HG02642 (cell line): Measurements from ENCODE around the gene NR1H4.
"Not testable (repeated sequence)": the region's sequence is repeated elsewhere in the genome, so short reads cannot be mapped to it uniquely, and the experiment has no call there.

ENCODE experiments used
- ATAC-seq: cut with Tn5 transposase; IDR thresholded peaks from one replicate; pipeline ENCODE4 v1.9.1; 2021; ENCODE audit warnings: mild to moderate bottlenecking; ENCODE audit not compliant: unreplicated experiment, poor library complexity

NR1H4 gene

DNA sequence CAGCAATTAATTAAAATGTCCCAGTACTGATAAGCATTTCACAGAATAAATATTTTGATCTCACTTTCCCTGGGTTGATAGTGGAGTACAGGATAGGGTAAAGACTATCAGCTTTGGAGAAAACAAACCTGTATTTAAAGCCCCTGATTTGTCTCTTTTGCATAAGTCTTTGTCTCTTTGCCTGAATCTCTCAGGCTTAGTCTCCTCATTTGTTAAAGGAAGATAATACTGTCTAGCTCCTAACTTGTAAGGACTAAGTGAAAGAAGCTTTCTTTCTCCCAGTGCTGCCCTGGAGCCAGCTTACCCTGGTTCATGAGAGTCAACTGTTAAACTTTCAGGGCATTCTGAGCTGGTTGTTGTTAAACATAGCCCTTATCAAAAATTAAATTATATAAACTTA, 5.5 kb upstream of the NR1H4 start:
- no peak for ATAC-seq

DNA sequence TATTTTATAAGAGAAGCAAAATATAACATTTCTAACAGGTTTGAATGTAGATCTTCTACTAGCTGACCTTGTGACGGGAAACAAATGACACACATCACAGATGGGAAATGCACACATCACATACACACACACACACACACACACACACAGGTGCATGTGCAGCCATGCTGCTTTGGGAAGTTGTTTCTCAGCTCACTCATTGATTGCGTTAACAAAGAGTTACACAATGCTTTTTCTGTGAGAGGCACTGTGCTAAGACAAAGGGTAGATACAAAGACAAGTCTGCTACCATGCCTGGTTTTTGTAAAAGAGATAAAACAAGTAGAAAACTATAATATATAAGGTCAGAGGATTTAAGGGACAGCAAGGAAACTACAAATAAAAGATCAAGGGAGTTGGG, 1.3 kb upstream of the NR1H4 start:
- no peak for ATAC-seq

- no peak for ATAC-seq
Observed at GRCh38 chr12:100473050-100473715, 483 bp upstream of the NR1H4 start.

DNA sequence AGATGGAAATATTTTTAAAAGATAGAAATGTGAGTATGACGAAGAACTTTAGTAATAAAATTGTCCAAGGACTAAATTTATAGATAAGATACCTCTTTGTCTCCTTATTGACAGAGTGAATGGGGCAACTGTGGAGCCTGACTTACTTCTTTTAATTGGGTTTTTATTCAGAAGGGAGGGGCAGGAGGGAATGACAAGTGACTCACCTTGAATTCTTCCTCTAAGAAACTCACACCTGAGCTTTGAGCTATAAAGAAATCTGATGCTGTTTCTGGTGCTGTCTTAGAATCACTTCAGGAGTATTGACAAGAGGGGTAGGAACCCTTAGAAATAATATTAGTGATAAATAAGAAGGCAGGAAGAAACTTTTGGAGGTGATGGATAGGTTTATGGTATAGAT, 951 bp downstream of the NR1H4 start:
- ATAC-seq = no peak

DNA sequence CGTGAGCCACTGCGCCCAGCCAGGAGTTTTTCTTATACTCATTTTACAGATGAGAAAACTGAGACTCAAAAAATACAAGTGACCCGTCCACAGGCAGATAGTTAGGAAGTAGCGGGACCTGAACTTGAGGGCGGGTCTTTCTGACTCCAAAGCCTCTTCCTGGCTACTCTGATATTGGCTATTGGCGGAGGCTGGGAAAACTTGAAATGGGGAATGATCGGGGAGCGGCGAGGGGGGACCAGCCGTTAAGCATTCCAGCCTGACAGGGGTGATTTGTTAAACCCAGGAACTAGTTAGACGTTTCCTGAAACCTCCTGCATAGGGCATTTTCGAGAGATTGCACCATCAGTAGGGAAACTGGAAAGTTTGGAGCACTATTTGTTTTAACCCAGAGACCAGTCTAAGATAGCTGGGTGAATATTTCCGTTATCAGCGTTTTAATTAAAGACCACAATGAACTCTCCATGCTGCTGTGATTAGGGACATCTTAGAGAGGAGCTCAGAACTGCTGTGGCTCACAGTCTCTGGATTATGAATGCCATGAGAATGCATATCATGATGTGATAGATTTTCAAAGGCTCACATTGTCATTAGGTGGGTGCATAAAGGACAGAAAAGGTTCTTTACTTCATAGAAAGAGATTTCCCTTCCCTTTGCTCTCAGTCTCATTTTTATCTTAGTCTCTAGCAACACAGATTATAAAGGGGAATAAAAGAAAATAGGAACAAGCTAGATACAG, 2.5 kb downstream of the NR1H4 start:
- ATAC-seq = no peak

DNA sequence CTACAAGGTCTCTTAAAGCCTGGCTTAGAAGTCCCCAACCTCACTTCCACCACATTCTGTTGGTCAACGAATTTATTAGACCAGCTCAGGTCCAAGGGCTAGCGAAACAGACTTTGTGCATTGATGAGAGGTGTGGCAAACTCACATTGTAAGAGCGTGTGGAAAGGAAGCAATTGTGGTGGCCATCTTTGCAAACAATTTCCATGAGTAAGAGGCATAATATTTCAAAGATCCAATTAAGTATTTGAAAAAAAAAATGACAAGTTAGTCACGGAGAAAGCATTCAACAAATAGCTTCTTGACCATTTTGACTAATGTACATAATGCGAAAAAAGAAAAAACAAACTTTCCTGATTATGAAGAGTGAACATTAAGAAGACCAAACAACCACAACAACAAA, 7.4 kb downstream of the NR1H4 start:
- no peak for ATAC-seq

DNA sequence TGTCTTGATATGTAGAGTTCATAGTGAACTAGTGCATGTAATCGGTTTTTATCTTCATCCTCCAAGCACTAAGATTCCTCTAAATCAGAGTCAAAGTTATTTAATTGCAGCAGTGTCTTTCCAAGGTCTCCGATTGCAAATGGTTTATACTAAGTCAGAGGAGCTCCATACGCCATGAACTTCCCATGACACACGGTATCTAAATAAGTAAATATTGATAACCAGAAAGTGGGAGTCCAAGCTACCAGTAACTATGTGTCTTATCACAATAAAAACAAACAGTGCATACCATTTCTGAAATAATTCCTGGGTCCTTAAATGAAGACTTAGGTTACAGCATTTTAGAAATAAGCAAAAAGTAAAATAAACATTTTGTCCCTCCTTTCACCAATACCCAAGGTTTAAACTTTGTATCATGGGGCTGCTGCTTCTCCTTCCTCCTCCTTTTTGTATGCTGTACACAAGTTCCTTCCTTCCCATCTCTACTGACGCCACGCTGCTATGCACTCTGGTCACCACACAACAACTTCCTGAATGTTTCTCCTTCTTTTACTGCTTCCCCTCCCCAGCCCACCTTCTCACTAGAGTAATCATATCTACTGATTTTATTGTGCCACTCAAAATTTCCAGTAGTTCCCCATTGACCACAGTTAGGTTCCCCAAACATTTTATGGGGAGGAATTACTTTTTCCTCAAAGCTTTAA, 10.7 kb downstream of the NR1H4 start:
- no peak for ATAC-seq

DNA sequence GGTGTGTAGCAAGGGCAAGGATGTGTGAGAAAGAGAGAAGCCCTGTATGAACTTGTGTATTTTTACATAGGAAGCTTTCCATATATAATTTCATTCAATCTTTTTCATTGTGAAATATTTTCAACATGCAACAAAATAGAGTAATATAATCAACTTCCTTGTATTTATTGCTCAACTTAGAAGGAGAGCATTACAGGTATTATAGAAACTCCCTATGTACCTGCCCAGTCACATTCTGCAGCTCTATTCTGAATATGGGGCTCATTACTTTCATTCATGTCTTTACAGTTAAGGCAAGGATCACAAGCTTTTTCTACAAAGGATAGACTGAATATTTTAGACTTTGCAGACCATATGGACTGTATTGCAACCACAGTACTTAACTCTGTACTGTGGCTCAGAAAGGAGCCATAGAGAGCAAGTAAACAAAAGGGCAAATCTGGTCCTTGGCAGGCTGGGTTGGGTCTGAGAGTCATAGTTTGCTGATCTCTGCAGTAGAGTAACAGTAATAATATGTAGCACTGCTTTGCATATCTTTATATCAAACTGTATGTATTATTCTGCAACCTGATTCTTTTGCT, 11.3 kb downstream of the NR1H4 start:
- ATAC-seq = no peak

GRCh38 chr12:100485983-100486382, 12.3 kb downstream of the NR1H4 start:
- no peak for ATAC-seq

DNA sequence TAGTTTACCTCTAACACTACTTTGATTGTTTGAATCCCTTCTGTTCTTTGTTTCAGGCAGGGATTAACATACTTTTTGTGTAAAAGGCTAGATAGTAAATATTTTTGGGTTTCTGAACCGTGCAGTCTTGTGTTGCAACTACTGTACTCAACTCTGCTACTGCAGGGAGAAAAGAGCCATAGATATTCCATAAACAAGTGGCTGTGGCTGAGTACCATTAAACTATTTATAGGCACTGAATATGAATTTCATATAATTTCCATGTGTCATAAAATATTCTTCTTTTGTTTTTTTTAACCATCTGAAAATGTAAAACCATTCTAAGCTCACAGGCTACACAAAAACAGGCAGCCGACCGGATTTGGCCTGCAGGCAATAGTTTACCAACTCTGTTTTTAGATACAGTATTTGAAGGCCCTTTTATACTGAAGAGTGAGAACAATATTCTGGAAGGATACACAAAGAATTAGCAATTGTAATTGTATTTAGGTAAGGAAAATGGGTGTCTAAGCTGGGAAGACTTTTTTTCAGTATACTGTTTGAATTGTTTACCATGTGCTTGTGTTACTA, 15.7 kb downstream of the NR1H4 start:
- no peak for ATAC-seq

DNA sequence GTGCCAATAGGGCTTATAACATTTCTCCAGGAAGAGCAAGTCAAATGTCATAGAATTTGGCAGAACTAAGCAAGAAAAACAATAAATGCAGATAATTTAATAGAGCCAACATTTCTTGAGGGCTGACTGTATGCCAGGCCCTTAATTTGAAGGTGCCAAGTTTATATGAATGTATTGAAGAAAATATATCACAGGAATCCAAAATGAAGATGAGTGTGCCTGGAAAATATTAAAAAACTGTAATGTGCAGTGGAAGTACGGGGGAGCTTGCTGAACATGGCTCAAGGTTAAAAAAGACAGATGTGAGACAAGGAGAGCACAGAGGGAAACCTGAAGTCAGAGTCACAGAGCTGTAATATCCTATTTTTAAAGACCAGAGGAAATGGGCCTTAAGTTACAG, 16.4 kb downstream of the NR1H4 start:
- ATAC-seq = no peak

GRCh38 chr12:100491104-100491503, 17.4 kb downstream of the NR1H4 start:
- ATAC-seq = no peak

- no peak for ATAC-seq
Observed at GRCh38 chr12:100493396-100494012, 19.8 kb downstream of the NR1H4 start.

DNA sequence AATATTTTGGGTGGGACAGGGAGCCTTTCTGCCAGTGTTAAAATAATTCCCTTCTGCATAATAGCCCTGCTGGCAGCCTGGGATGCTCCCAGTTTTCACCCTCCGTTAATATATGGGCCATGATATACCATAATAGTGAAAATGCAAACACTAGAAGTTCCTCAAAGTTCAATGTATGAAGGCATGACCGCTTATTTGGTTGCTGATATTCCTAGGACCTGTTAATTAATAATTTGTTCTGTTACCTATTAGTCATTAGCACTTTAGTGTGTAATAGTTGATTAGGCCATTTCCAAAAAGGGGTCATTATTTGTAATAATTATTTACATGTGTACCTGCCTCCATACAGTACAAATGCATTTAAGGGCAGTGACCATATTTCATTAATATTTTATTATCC, 20.4 kb downstream of the NR1H4 start:
- ATAC-seq = no peak

GRCh38 chr12:100494538-100494937, 20.9 kb downstream of the NR1H4 start:
- ATAC-seq = no peak

GRCh38 chr12:100497105-100497795, 23.6 kb downstream of the NR1H4 start:
- ATAC-seq = no peak

- ATAC-seq = no peak
Observed at GRCh38 chr12:100498141-100498540, 24.5 kb downstream of the NR1H4 start.

- no peak for ATAC-seq
Observed at GRCh38 chr12:100499416-100499815, 25.8 kb downstream of the NR1H4 start.

DNA sequence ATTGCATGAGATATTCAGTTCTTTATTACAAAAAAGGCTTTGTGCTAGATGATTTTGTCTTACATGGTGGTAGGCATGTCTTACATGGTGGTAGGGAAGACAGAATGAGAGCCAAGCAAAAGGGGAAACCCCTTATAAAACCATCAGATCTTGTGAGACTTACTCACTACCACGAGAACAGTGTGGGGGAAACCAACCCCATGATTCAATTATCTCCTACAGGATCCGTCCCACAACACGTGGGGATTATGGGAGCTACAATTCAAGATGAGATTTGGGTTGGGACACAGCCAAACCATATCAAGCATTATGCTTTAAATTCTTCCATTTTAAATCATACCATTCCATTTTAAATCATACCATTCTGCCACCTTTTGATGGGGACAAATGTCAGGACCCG, 29.1 kb downstream of the NR1H4 start:
- ATAC-seq = not testable (repeated sequence)

GRCh38 chr12:100503228-100503628, 29.6 kb downstream of the NR1H4 start:
- ATAC-seq = no peak
